HCT116 (cell line): ENCODE data around the gene DCTN2. TPM values are rescaled to one million over a fixed set of nuclear protein-coding genes. Genes with fewer than 3 reads are reported as not detected.

Experiments
- ATAC-seq: fragments of 200-7000 bp; cut with Tn5 transposase; 2 replicates; pipeline ENCODE4 v1.9.1; 2020; ENCODE audit warnings: mild to moderate bottlenecking, moderate library complexity
- BruUV-seq: library from RNA; stranded (reverse); fragments of 400-500 nt; replicated peaks from 2 replicates; lab custom pipeline; 2021; lab: Mats Ljungman, UMichigan
- CTCF ChIA-PET: fragments of 300-600 bp; sonication (Branson Sonifier 250); formaldehyde crosslinking; loops from one replicate; lab custom pipeline; 2021; ENCODE audit warnings: antibody characterized with exemption; lab: Charles Lee
- POLR2A ChIA-PET: fragments of 300-600, 350-600 bp; sonication (Branson Sonifier 250); formaldehyde crosslinking; loops from one replicate; lab custom pipeline; 2021; ENCODE audit warnings: antibody characterized with exemption; lab: Charles Lee
- RAD21 ChIA-PET, 2 experiments: fragments of 300-600 bp; sonication (Branson Sonifier 250); formaldehyde crosslinking; loops; one replicate each; lab custom pipeline; 2023; ENCODE audit warnings: low total read pairs in 2 of 2; ENCODE audit not compliant: uncharacterized antibody in 2 of 2, unreplicated experiment in 2 of 2, low non-redundant PET in 1 of 2; lab: Charles Lee
- DNase-seq: peaks from one replicate; pipeline ENCODE4 v3.0.0-alpha.2; 2010; ENCODE audit warnings: low read depth, low spot score
- H2AFZ ChIP-seq: fragments of 200-600 bp; shearing (Covaris generic), sonication (generic); 2 replicates; pipeline ENCODE4 v1.6.1; 2017; ENCODE audit warnings: low read depth, mixed run types, mixed read lengths, antibody characterized with exemption, low read length; ENCODE audit not compliant: poor library complexity, severe bottlenecking
- H3K27ac ChIP-seq: 2 replicates; pipeline ENCODE4 v1.5.1; 2012; ENCODE audit warnings: low read depth, low read length
- H3K27me3 ChIP-seq: fragments of 200-600 bp; sonication (generic); 2 replicates; pipeline ENCODE4 v1.6.1; 2016; ENCODE audit warnings: mixed run types, low read length, mixed read lengths; ENCODE audit not compliant: insufficient read depth
- H3K36me3 ChIP-seq, 2 experiments: fragments of 200-500 bp in 1 of 2; fragments of 200-600 bp in 1 of 2; sonication (Bioruptor generic) in 1 of 2; sonication (generic) in 1 of 2; 2 replicates each; pipeline versions ENCODE4 v1.5.1 to v1.6.1; 2014 to 2016; ENCODE audit warnings: low read length in 2 of 2, inconsistent platforms in 1 of 2, mixed read lengths in 1 of 2, mixed run types in 1 of 2; ENCODE audit not compliant: insufficient read depth in 2 of 2, control insufficient read depth in 1 of 2
- H3K4me1 ChIP-seq, 2 experiments: fragments of 200-600 bp in 1 of 2; sonication (generic) in 1 of 2; 2 replicates each; pipeline versions ENCODE4 v1.5.1 to v1.6.1; 2012 to 2017; ENCODE audit warnings: low read length in 2 of 2, inconsistent platforms in 1 of 2, mild to moderate bottlenecking in 1 of 2, mixed read lengths in 1 of 2, mixed run types in 1 of 2, moderate library complexity in 1 of 2; ENCODE audit not compliant: insufficient read depth in 2 of 2, control insufficient read depth in 1 of 2
- H3K4me2 ChIP-seq: fragments of 200-600 bp; sonication (generic); 2 replicates; pipeline ENCODE4 v1.6.1; 2017; ENCODE audit warnings: mixed run types, low read length, mixed read lengths
- H3K4me3 ChIP-seq, 2 experiments: fragments of 200-600 bp in 1 of 2; sonication (generic) in 1 of 2; replicated peaks in 1 of 2; 2 replicates each; pipeline ENCODE4 v1.5.1; 2011 to 2016; ENCODE audit warnings: low read length in 2 of 2, control low read depth in 1 of 2, low read depth in 1 of 2, mild to moderate bottlenecking in 1 of 2, mixed read lengths in 1 of 2, mixed run types in 1 of 2
- H3K79me2 ChIP-seq: fragments of 200-600 bp; sonication (generic); 2 replicates; pipeline ENCODE4 v1.6.1; 2017; ENCODE audit warnings: mild to moderate bottlenecking, mixed run types, low read length, moderate library complexity, mixed read lengths; ENCODE audit not compliant: insufficient read depth
- H3K9ac ChIP-seq: fragments of 200-600 bp; sonication (generic); 2 replicates; pipeline ENCODE4 v1.6.1; 2016; ENCODE audit warnings: low read length, mixed read lengths
- H3K9me2 ChIP-seq: fragments of 200-600 bp; sonication (generic), shearing (Covaris generic); 2 replicates; pipeline ENCODE4 v1.6.1; 2017; ENCODE audit warnings: mixed run types, mild to moderate bottlenecking, moderate library complexity; ENCODE audit not compliant: insufficient read depth
- H3K9me3 ChIP-seq, 2 experiments: fragments of 200-500 bp in 1 of 2; fragments of 200-600 bp in 1 of 2; sonication (Bioruptor generic) in 1 of 2; sonication (generic) in 1 of 2; 2 replicates each; pipeline ENCODE4 v1.6.1; 2014 to 2017; ENCODE audit warnings: low read length in 2 of 2, mixed read lengths in 2 of 2, inconsistent platforms in 1 of 2, low read depth in 1 of 2, mild to moderate bottlenecking in 1 of 2, mixed run types in 1 of 2, moderate library complexity in 1 of 2; ENCODE audit not compliant: control insufficient read depth in 1 of 2, insufficient read depth in 1 of 2
- H4K20me1 ChIP-seq: fragments of 200-600 bp; sonication (generic), shearing (Covaris generic); 2 replicates; pipeline ENCODE4 v1.6.1; 2017; ENCODE audit warnings: mixed run types, mild to moderate bottlenecking, moderate library complexity; ENCODE audit not compliant: insufficient read depth
- CBX3 ChIP-seq: IDR thresholded peaks from 2 replicates; pipeline ENCODE4 v1.6.1; 2012; ENCODE audit warnings: low read depth
- ELF1 ChIP-seq: IDR thresholded peaks from 2 replicates; pipeline ENCODE4 v1.6.1; 2012; ENCODE audit warnings: low read depth, borderline replicate concordance
- EZH2 ChIP-seq: fragments of 200-600 bp; sonication (generic); IDR thresholded peaks from 2 replicates; pipeline ENCODE4 v1.6.1; 2017; ENCODE audit warnings: antibody characterized with exemption, mixed run types
- FOSL1 ChIP-seq: IDR thresholded peaks from 2 replicates; pipeline ENCODE4 v1.6.1; 2012; ENCODE audit warnings: low read depth
- JUND ChIP-seq: IDR thresholded peaks from 2 replicates; pipeline ENCODE4 v1.6.1; 2012
- RAD21 ChIP-seq: IDR thresholded peaks from 2 replicates; pipeline ENCODE4 v1.6.1; 2012; ENCODE audit warnings: low read depth, mild to moderate bottlenecking
- SIN3A ChIP-seq: IDR thresholded peaks from 2 replicates; pipeline ENCODE4 v1.6.1; 2012; ENCODE audit warnings: low read depth
- SP1 ChIP-seq: IDR thresholded peaks from 2 replicates; pipeline ENCODE4 v1.6.1; 2012; ENCODE audit warnings: low read depth
- TCF7L2 ChIP-seq: IDR thresholded peaks from 2 replicates; pipeline ENCODE4 v1.7.0; 2011; ENCODE audit warnings: borderline replicate concordance, inconsistent platforms; ENCODE audit not compliant: insufficient read depth, insufficient read length; ENCODE audit errors: extremely low read depth
- YY1 ChIP-seq: IDR thresholded peaks from 2 replicates; pipeline ENCODE4 v1.6.1; 2011; ENCODE audit warnings: low read length, low read depth, moderate library complexity, mild to moderate bottlenecking; ENCODE audit not compliant: insufficient replicate concordance; ENCODE audit errors: extremely low read depth
- intact Hi-C: fragments of 100-400 bp; cut with micrococcal nuclease; formaldehyde crosslinking; loops from 2 replicates; pipeline ENCODE4 v1.10.0; 2022
- total RNA-seq: library from RNA; stranded (reverse); gene quantifications from one replicate; pipeline ENCODE4 v1.2.1, GENCODE V29; 2021; ENCODE audit not compliant: unreplicated experiment
- TF ChIP-seq, protein P1 (sequence below): IDR thresholded peaks from 2 replicates; pipeline ENCODE4 v1.6.1; 2012; ENCODE audit warnings: low read depth
- TF ChIP-seq, protein P2 (sequence below), 3 experiments: fragments of 200-600 bp in 1 of 3; sonication (generic) in 1 of 3; IDR thresholded peaks in 2 of 3; conservative IDR thresholded peaks in 1 of 3; 2 replicates each; pipeline ENCODE4 v1.5.1; 2012 to 2017; ENCODE audit warnings: low read depth in 2 of 3, low read length in 2 of 3, antibody characterized with exemption in 1 of 3, borderline replicate concordance in 1 of 3, control low read depth in 1 of 3, mild to moderate bottlenecking in 1 of 3, mixed read lengths in 1 of 3, mixed run types in 1 of 3, moderate library complexity in 1 of 3; ENCODE audit not compliant: insufficient read depth in 1 of 3
- TF ChIP-seq, protein P3 (sequence below): IDR thresholded peaks from 2 replicates; pipeline ENCODE4 v1.6.1; 2012

DCTN2 gene
- total RNA-seq, 1 experiment from 2014 or later, result 95.9 TPM

DNA sequence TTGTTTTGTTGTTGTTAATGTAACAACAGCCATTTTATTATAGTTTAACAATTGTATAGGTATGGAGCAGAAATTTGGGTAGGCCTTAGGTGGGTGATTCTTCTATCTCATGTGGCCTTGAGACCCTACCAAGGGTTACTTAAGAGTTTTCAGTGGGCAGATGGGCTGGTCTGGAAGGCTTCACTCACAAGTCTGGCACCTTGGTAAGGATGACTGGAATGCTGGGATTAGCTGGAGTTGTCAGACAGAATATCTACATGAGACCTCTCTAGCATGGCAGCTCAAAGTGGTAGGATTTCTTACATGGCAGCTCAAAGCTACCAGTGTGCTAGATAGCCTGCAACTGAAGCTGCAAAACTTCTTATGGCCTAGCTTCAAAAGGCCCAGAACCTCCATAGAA is 61.3 kb downstream of the DCTN2 start:
- H2AFZ ChIP-seq, result no peak overlapping the region
- H3K27ac ChIP-seq, result no peak overlapping the region
- TF ChIP-seq ELF1 (no peak), EZH2 (no peak), TCF7L2 (no peak), SIN3A (no peak), SP1 (no peak), YY1 (no peak), RAD21 (no peak), CBX3 (no peak), JUND (no peak), FOSL1 (no peak)
- TF ChIP-seq, protein P1, sequence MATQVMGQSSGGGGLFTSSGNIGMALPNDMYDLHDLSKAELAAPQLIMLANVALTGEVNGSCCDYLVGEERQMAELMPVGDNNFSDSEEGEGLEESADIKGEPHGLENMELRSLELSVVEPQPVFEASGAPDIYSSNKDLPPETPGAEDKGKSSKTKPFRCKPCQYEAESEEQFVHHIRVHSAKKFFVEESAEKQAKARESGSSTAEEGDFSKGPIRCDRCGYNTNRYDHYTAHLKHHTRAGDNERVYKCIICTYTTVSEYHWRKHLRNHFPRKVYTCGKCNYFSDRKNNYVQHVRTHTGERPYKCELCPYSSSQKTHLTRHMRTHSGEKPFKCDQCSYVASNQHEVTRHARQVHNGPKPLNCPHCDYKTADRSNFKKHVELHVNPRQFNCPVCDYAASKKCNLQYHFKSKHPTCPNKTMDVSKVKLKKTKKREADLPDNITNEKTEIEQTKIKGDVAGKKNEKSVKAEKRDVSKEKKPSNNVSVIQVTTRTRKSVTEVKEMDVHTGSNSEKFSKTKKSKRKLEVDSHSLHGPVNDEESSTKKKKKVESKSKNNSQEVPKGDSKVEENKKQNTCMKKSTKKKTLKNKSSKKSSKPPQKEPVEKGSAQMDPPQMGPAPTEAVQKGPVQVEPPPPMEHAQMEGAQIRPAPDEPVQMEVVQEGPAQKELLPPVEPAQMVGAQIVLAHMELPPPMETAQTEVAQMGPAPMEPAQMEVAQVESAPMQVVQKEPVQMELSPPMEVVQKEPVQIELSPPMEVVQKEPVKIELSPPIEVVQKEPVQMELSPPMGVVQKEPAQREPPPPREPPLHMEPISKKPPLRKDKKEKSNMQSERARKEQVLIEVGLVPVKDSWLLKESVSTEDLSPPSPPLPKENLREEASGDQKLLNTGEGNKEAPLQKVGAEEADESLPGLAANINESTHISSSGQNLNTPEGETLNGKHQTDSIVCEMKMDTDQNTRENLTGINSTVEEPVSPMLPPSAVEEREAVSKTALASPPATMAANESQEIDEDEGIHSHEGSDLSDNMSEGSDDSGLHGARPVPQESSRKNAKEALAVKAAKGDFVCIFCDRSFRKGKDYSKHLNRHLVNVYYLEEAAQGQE, result no peak
- TF ChIP-seq, protein P2, sequence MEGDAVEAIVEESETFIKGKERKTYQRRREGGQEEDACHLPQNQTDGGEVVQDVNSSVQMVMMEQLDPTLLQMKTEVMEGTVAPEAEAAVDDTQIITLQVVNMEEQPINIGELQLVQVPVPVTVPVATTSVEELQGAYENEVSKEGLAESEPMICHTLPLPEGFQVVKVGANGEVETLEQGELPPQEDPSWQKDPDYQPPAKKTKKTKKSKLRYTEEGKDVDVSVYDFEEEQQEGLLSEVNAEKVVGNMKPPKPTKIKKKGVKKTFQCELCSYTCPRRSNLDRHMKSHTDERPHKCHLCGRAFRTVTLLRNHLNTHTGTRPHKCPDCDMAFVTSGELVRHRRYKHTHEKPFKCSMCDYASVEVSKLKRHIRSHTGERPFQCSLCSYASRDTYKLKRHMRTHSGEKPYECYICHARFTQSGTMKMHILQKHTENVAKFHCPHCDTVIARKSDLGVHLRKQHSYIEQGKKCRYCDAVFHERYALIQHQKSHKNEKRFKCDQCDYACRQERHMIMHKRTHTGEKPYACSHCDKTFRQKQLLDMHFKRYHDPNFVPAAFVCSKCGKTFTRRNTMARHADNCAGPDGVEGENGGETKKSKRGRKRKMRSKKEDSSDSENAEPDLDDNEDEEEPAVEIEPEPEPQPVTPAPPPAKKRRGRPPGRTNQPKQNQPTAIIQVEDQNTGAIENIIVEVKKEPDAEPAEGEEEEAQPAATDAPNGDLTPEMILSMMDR (IDR thresholded peaks at IDR 0.05 in 2 of 3, conservative IDR thresholded peaks at IDR 0.05 in 1 of 3; ENCODE audit: borderline replicate concordance in 1 of 3, insufficient read depth in 1 of 3, low read depth in 2 of 3, low read length in 2 of 3), result no peak
- TF ChIP-seq, protein P3, sequence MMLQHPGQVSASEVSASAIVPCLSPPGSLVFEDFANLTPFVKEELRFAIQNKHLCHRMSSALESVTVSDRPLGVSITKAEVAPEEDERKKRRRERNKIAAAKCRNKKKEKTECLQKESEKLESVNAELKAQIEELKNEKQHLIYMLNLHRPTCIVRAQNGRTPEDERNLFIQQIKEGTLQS, result no peak
- no peak overlapping the region for H3K9ac ChIP-seq
- POLR2A ChIA-PET, result interaction anchor here (0.8 kb wide), 1 partner anchor 30 kb away, joined by 3 read pairs; the partner anchor contains the start of gene INHBE
- no TSS peak for BruUV-seq
- H3K9me3 ChIP-seq, result no peaks in the 10 kb centered on the region
- peaks cover 27% of the 10 kb centered on the region for H3K79me2 ChIP-seq
- H3K4me3 ChIP-seq, result no peak overlapping the region
- CTCF ChIA-PET, result interaction anchor here (0.8 kb wide), 1 partner anchor 27 kb away, joined by 3 read pairs; no protein-coding TSS in a partner anchor
- DNase-seq (no peak), ATAC-seq (no peak)
- H3K4me1 ChIP-seq, result peaks cover 4 to 14% of the 10 kb centered on the region in 2 experiments; a peak in 3 of 4 replicates
- peaks cover 7% of the 10 kb centered on the region for H3K27me3 ChIP-seq
- H4K20me1 ChIP-seq, result no peaks in the 10 kb centered on the region
- H3K9me2 ChIP-seq, result no peaks in the 10 kb centered on the region
- intact Hi-C loops, result loop anchor here (2.0 kb wide), 1 partner anchor 27 kb away; the partner anchor contains the start of gene GLI1
- H3K4me2 ChIP-seq, result no peak overlapping the region
- peaks cover 7 to 18% of the 10 kb centered on the region in 2 experiments for H3K36me3 ChIP-seq
- RAD21 ChIA-PET, result no interaction called here
